Spleen (tissue), 7 donors: ENCODE results near the gene SLC46A3.

Experiments used
- CTCF ChIP-seq, 11 experiments: fragments of 200-600 bp in 7 of 11; fragments of 450-650 bp in 4 of 11; sonication (generic) in 4 of 11; IDR thresholded peaks in 8 of 11; conservative IDR thresholded peaks in 3 of 11; 1 replicate in 7 of 11; 2 replicates in 4 of 11; pipeline versions ENCODE4 v1.4.0 to v1.8.0; 2016 to 2021; ENCODE audit warnings: antibody characterized with exemption in 11 of 11, inconsistent platforms in 4 of 11, mild to moderate bottlenecking in 1 of 11
- POLR2A ChIP-seq, 3 donors: fragments of 450-650 bp; IDR thresholded peaks; one replicate each; pipeline ENCODE4 v1.5.1; 2017; ENCODE audit warnings: antibody characterized with exemption in 3 of 3, mild to moderate bottlenecking in 1 of 3
- donor health status: DM: no; HTN: no; CAD: no; lungs with moderate emphysema.
- donor health status: DM: no; HTN: no; CAD: no.
- donor health status: DM: no; HTN: no; CAD: no.

GRCh38 chr13:28744091-28744536 lies 25.3 kb upstream of the SLC46A3 start:
- TF ChIP-seq CTCF (IDR thresholded peaks at IDR 0.05 in 8 of 11, conservative IDR thresholded peaks at IDR 0.05 in 3 of 11) (no peak), POLR2A (IDR thresholded peaks at IDR 0.05) (no peak)
